ENCODE results near the gene ZNF765.
"Not testable (repeated sequence)": the region's sequence is repeated elsewhere in the genome, so short reads cannot be mapped to it uniquely, and the experiment has no call there.

Gene ZNF765

DNA sequence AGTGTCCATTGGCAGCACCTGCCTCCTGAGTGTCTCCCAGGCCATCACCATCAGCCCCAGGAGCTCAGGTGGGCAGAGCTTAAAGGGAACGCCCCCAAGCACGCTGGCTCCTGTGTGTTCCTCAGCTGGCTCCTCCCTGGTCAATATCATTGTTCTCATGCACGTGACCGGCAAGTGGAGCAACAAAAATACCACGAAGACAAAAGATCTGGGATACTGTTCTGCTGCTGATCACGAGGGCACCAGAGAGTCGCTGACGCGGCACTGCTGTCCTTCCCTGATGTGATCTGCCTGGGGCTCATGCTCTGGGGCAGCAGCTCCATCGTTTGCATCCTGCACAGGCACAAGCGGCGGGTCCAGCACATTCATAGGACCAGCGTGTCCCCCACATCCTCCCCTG is 28.1 kb downstream of the ZNF765 start:
- not testable (repeated sequence) for DNase-seq

DNA sequence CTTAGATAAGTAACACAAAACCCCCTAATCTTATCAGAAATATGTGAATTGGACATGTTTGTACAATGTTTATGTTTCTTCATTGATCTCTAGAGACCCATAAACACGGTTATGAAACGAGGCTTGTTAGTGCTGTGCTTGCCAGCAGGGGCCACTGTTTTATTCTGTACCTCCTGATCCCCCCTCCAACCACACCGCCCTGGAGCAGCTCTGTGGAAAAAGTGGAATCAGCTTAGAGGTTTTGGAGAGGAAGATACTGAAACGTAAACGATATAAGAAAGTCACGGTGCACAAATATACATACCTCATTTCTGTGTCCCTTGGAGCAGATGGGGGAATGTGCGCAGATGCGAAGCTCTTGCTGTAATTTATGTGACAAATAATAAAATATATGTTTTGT is 28.7 kb downstream of the ZNF765 start:
- DNase-seq: not testable (repeated sequence)

- peak; percentile 59 for DNase-seq
These were observed 30.1 kb downstream of the ZNF765 start for GRCh38 chr19:53424968-53425597.

GRCh38 chr19:53431399-53432087 is 36.6 kb downstream of the ZNF765 start, which contains the start of gene ZNF761:
Gene ZNF761, plus strand, starts transcription at chr19:53431984. Its CDS starts 15,285 bp downstream, at chr19:53447269.
- peak; percentile 83 for DNase-seq

DNA sequence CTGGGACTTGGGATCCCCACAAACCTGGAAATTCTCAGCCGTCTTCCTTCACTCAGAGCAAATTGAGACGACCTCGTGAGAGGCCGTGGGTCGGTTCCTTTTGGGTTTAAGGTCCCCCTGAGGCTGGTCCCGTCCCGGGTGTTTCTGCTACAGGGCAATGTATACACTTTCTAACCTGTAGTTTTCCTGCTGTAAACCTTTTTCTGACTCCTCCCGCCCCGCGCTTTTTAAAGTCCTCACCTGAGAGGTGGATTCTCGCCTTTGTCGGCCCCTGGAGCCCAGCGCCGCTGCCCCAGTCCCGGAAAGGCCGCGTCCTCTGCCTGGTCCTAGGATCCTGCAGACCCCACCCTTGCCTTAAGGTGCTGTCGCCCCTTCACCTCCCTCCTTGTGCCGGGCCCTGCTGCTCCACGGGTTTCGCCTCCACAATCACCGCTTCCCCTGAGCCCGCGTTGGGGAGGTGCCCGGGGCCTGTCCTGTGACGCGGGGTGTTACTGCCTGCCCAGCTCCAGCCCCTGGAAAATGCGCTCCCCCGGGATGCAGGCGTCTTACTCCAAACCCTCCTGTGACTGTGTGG is 37.2 kb downstream of the ZNF765 start:
- DNase-seq: no peak

- DNase-seq: not testable (repeated sequence)
These were observed 48.9 kb downstream of the ZNF765 start for GRCh38 chr19:53443809-53444208.

DNA sequence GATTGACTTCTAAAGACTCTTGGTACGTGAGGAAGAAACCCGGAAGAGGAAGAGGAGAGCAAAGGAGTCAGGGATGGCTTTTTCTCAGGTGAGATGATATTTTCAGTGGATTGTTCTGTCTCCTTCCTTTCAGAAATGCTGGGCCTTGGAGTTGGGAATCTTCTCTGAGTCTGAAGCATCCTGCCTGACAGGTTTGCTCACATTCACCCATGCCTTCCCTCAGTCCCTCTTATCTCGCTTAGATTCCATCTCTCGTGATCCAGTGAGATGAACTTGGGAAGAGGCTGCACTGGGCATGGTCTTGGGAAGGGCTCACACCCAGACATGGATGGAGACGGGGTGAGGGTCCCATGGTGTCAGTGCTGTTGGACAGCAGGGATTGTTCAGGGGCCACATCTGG is 52.2 kb downstream of the ZNF765 start:
- DNase-seq: not testable (repeated sequence)

DNA sequence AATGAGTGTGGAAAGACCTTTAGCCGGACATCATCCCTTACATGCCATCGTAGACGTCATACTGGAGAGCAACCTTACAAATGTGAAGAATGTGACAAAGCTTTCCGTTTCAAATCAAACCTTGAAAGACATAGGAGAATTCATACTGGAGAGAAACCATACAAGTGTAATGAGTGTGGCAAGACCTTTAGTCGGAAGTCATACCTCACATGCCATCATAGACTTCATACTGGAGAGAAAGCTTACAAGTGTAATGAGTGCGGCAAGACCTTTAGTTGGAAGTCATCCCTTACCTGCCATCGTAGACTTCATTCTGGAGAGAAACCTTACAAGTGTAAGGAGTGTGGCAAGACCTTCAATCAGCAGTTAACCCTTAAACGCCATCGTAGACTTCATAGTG is 60.9 kb downstream of the ZNF765 start:
- no peak for DNase-seq

GRCh38 chr19:53460131-53460721 is 65.3 kb downstream of the ZNF765 start:
- not testable (repeated sequence) for DNase-seq

DNA sequence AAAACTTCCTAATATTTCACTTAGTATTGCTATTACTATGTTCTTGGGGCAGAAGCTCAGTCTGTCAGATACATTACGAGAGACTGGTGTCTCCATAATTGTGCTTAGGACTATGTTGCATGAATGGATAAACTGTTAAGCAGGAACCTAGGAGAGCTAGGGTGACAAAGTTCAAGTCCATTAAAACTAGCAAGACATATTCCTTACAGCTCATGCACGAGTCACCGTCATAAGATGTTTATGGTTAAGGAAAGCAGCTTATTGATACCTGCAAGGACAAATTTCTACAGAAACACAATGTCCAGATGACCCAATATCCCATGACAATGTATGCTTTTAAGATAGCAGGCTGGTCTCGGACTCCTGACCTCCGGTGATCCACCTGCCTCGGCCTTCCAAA is 66.9 kb downstream of the ZNF765 start:
- DNase-seq: no peak

- no peak for DNase-seq
These were observed 67.9 kb downstream of the ZNF765 start for GRCh38 chr19:53462861-53463260.

DNA sequence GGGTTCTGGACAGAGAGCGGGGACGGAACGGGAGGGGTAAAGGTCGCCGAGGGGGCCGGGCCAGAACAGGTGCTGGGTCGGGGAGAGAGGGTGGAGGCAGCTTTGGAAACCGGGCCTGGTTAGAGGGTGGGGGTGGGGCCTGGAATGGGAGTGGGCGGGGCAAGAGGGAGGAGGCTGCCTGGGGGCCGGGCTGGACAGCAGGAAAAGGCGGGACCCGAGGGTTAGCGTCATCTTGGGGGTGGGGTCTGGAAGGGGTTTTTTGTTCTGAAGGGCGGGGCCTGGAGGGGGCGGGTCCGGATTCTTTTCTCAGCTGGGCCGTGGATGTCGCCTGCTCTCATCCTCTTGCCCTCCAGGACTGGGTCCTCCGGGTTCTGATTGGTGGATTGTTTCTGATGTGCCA is 68.3 kb downstream of the ZNF765 start:
- no peak for DNase-seq

- no peak for DNase-seq
These were observed 72.0 kb downstream of the ZNF765 start for GRCh38 chr19:53466726-53467484.

- DNase-seq: peak; percentile 46
These were observed 72.7 kb downstream of the ZNF765 start, which contains the start of gene ZNF813 for GRCh38 chr19:53467485-53468262. Gene ZNF813, plus strand, starts transcription at chr19:53467733. Its CDS starts 16,090 bp downstream, at chr19:53483823.

DNA sequence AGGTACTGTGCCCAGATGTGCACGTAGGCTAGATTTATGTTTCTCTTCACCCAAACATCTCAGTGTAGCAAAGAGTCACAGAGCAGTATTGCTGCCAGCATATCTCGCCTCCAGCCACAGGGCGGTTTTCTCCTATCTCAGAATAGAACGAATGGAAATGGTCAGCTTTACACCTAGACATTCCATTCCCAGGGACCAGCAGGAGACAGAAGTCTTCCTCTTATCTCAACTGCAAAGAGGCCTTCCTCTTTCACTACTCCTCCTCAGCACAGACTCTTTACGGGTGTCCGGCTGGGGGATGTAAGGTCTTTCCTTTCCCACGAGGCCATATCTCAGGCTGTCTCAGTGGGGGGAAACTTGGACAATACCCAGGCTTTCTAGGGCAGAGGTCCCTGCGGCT is 73.7 kb downstream of the ZNF765 start:
- not testable (repeated sequence) for DNase-seq

DNA sequence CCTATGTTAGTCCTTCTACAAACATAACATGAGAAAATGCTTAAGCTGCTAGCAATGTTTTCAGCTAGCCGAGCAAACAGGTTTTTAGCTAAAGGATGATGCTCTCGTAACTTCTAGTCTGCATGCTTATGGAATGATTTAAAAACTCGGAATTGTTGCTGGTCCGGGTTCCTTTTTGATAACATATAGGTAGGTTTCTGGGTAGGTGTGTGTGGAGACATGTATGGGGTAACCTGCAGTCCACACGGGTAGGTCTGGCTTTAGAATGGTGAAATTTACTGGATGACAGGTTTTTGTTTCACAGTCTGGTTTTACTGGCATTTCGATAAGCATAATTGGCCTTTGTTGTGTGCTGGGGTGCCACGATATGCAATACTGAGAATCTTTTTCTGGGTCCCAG is 77.0 kb downstream of the ZNF765 start:
- no peak for DNase-seq

DNA sequence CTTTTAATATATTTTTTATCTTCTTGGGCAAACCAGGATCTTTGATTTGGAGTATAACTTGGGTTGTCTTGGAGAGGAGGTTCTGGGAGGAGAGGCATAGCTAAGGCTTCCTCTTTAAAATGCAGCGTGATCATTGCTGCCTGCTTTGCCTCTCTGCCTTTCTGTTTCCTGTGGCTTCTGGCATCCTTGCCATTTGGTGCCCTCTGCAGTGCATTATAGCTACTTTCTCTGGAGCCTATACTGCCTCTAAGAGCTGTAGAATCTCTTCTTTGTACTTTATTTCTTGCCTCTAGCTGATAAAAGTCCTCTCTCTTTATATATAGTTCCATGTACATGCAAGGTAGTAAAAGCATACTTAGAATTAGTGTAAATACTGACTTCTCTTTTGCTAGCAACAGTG is 79.9 kb downstream of the ZNF765 start:
- not testable (repeated sequence) for DNase-seq

GRCh38 chr19:53475470-53475869 is 80.5 kb downstream of the ZNF765 start:
- DNase-seq: not testable (repeated sequence)

Data from NCI-H1092 treated with DMSO at 0.1 percent for 48 hours (cell line).